ENCODE results near the gene INPP5J.

DNA sequence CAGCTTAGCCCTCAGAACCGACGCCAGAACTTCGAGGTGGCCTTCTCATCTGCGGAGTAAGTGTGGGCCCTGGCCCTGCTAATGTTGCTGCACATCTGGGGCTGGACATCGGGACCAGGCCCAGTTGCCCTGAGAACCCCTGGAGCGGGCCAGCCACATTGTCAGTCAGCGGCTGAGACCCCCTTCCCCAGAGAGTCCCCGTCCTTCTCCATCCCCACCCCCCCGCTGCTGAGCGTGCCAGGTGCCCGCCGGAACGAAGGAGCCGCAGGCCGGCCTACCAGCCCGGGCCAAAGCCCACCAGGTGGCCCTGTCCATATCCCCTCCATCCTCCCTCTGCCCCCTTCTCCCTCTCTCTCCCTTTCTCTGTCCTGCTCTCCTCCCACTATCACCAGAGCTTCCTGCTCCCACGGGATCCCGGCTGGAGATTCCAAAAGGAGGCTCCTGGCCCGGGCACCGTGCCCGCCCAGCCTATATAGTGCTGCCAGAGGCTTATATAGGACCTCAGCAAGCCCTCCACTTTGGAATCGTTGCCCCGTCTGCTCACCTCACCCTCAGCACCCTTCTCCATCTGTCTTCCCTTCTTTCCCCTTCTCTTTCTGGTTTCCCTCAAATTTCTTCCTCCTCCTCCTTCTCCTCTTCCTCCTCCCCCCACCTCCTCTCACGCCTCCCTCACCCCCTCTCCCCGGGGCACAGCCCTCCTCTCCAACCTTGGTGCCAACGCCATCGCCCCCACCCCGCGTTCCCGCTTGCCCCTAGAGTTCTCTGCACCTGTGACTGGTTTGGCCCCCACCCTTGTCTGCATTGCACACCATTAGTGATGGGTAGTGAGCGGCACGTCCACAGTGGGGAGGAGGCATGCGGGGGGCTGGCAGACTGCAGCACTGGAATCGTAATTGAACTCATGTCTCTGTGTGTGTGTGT, 22.7 kb upstream of the INPP5J start:
- no peak for TF ChIP-seq GATA2 (IDR thresholded peaks at IDR 0.05; ENCODE audit: low read depth, low read length)
- no peak for TF ChIP-seq GATA3 (IDR thresholded peaks at IDR 0.05; ENCODE audit: low read depth, low read length)

Measured in SH-SY5Y (cell line).